ENCODE measurements around the gene CENPN. TPM values are rescaled to one million over a fixed set of nuclear protein-coding genes. Genes with fewer than 3 reads are reported as not detected.

CENPN gene
- polyA plus RNA-seq, 3 donors = 23.0 to 24.2 (median 23.3) TPM

GRCh38 chr16:80990978-80991377 is 16.0 kb upstream of the CENPN start:
- DNase-seq (ENCODE audit: low read depth in 3 of 3, low spot score in 2 of 3) = no peak

- no peak for DNase-seq (ENCODE audit: low read depth in 3 of 3, low spot score in 2 of 3)
These were observed 15.1 kb upstream of the CENPN start for GRCh38 chr16:80991792-80992430.

GRCh38 chr16:80992676-80993293 is 14.2 kb upstream of the CENPN start:
- no peak for DNase-seq (ENCODE audit: low read depth in 3 of 3, low spot score in 2 of 3)

GRCh38 chr16:80993307-80993706 is 13.7 kb upstream of the CENPN start:
- no peak for DNase-seq (ENCODE audit: low read depth in 3 of 3, low spot score in 2 of 3)

- no peak for DNase-seq (ENCODE audit: low read depth in 3 of 3, low spot score in 2 of 3)
These were observed 13.2 kb upstream of the CENPN start for GRCh38 chr16:80993834-80994233.

- no peak for DNase-seq (ENCODE audit: low read depth in 3 of 3, low spot score in 2 of 3)
These were observed 12.6 kb upstream of the CENPN start for GRCh38 chr16:80994451-80994850.

GRCh38 chr16:80996688-80997138 is 10.3 kb upstream of the CENPN start:
- peak in 1 of 3 donors; percentile 41 for DNase-seq (ENCODE audit: low read depth in 3 of 3, low spot score in 2 of 3)

GRCh38 chr16:80997139-80997798 is 9.7 kb upstream of the CENPN start:
- DNase-seq (ENCODE audit: low read depth in 3 of 3, low spot score in 2 of 3) = peak in 1 of 3 donors; percentile 36

GRCh38 chr16:80997964-80998620 is 8.9 kb upstream of the CENPN start:
- DNase-seq (ENCODE audit: low read depth in 3 of 3, low spot score in 2 of 3) = no peak

GRCh38 chr16:81000873-81001272 is 6.1 kb upstream of the CENPN start:
- DNase-seq (ENCODE audit: low read depth in 3 of 3, low spot score in 2 of 3) = no peak

- no peak for DNase-seq (ENCODE audit: low read depth in 3 of 3, low spot score in 2 of 3)
These were observed 5.7 kb upstream of the CENPN start for GRCh38 chr16:81001330-81001729.

GRCh38 chr16:81003064-81003463 is 4.0 kb upstream of the CENPN start:
- no peak for DNase-seq (ENCODE audit: low read depth in 3 of 3, low spot score in 2 of 3)

GRCh38 chr16:81003610-81004460 is 3.2 kb upstream of the CENPN start:
- DNase-seq (ENCODE audit: low read depth in 3 of 3, low spot score in 2 of 3) = no peak

GRCh38 chr16:81004646-81005353 is 2.2 kb upstream of the CENPN start:
- DNase-seq (ENCODE audit: low read depth in 3 of 3, low spot score in 2 of 3) = peak in 1 of 3 donors; percentile 33

GRCh38 chr16:81005610-81006161 is 1.3 kb upstream of the CENPN start:
- peak in 1 of 3 donors; percentile 5 for DNase-seq (ENCODE audit: low read depth in 3 of 3, low spot score in 2 of 3)

- DNase-seq (ENCODE audit: low read depth in 3 of 3, low spot score in 2 of 3) = peak in 1 of 3 donors; percentile 18
These were observed 702 bp upstream of the CENPN start for GRCh38 chr16:81006211-81006812.

- DNase-seq (ENCODE audit: low read depth in 3 of 3, low spot score in 2 of 3) = no peak
These were observed 1.4 kb downstream of the CENPN start for GRCh38 chr16:81008505-81008789.

GRCh38 chr16:81012974-81013373 is 6.0 kb downstream of the CENPN start:
- DNase-seq (ENCODE audit: low read depth in 3 of 3, low spot score in 2 of 3) = no peak

GRCh38 chr16:81014672-81015071 is 7.7 kb downstream of the CENPN start:
- DNase-seq (ENCODE audit: low read depth in 3 of 3, low spot score in 2 of 3) = no peak

All from right renal cortex interstitium (tissue), 3 donors.